HCT116 (cell line): Measurements from ENCODE around the gene TMC1. TPM values are rescaled to one million over a fixed set of nuclear protein-coding genes. Genes with fewer than 3 reads are reported as not detected.

Experiments used
- ATAC-seq: fragments of 200-7000 bp; cut with Tn5 transposase; 2 replicates; pipeline ENCODE4 v1.9.1; 2020; ENCODE audit warnings: mild to moderate bottlenecking, moderate library complexity
- BruUV-seq: library from RNA; stranded (reverse); fragments of 400-500 nt; replicated peaks from 2 replicates; lab custom pipeline; 2021; lab: Mats Ljungman, UMichigan
- CTCF ChIA-PET: fragments of 300-600 bp; sonication (Branson Sonifier 250); formaldehyde crosslinking; loops from one replicate; lab custom pipeline; 2021; ENCODE audit warnings: antibody characterized with exemption; lab: Charles Lee
- POLR2A ChIA-PET: fragments of 300-600, 350-600 bp; sonication (Branson Sonifier 250); formaldehyde crosslinking; loops from one replicate; lab custom pipeline; 2021; ENCODE audit warnings: antibody characterized with exemption; lab: Charles Lee
- RAD21 ChIA-PET, 2 experiments: fragments of 300-600 bp; sonication (Branson Sonifier 250); formaldehyde crosslinking; loops; one replicate each; lab custom pipeline; 2023; ENCODE audit warnings: low total read pairs in 2 of 2; ENCODE audit not compliant: uncharacterized antibody in 2 of 2, unreplicated experiment in 2 of 2, low non-redundant PET in 1 of 2; lab: Charles Lee
- DNase-seq: peaks from one replicate; pipeline ENCODE4 v3.0.0-alpha.2; 2010; ENCODE audit warnings: low read depth, low spot score
- H2AFZ ChIP-seq: fragments of 200-600 bp; shearing (Covaris generic), sonication (generic); 2 replicates; pipeline ENCODE4 v1.6.1; 2017; ENCODE audit warnings: low read depth, mixed run types, mixed read lengths, antibody characterized with exemption, low read length; ENCODE audit not compliant: poor library complexity, severe bottlenecking
- H3K27ac ChIP-seq: 2 replicates; pipeline ENCODE4 v1.5.1; 2012; ENCODE audit warnings: low read depth, low read length
- H3K27me3 ChIP-seq: fragments of 200-600 bp; sonication (generic); 2 replicates; pipeline ENCODE4 v1.6.1; 2016; ENCODE audit warnings: mixed run types, low read length, mixed read lengths; ENCODE audit not compliant: insufficient read depth
- H3K36me3 ChIP-seq, 2 experiments: fragments of 200-500 bp in 1 of 2; fragments of 200-600 bp in 1 of 2; sonication (Bioruptor generic) in 1 of 2; sonication (generic) in 1 of 2; 2 replicates each; pipeline versions ENCODE4 v1.5.1 to v1.6.1; 2014 to 2016; ENCODE audit warnings: low read length in 2 of 2, inconsistent platforms in 1 of 2, mixed read lengths in 1 of 2, mixed run types in 1 of 2; ENCODE audit not compliant: insufficient read depth in 2 of 2, control insufficient read depth in 1 of 2
- H3K4me1 ChIP-seq, 2 experiments: fragments of 200-600 bp in 1 of 2; sonication (generic) in 1 of 2; 2 replicates each; pipeline versions ENCODE4 v1.5.1 to v1.6.1; 2012 to 2017; ENCODE audit warnings: low read length in 2 of 2, inconsistent platforms in 1 of 2, mild to moderate bottlenecking in 1 of 2, mixed read lengths in 1 of 2, mixed run types in 1 of 2, moderate library complexity in 1 of 2; ENCODE audit not compliant: insufficient read depth in 2 of 2, control insufficient read depth in 1 of 2
- H3K4me2 ChIP-seq: fragments of 200-600 bp; sonication (generic); 2 replicates; pipeline ENCODE4 v1.6.1; 2017; ENCODE audit warnings: mixed run types, low read length, mixed read lengths
- H3K4me3 ChIP-seq, 2 experiments: fragments of 200-600 bp in 1 of 2; sonication (generic) in 1 of 2; replicated peaks in 1 of 2; 2 replicates each; pipeline ENCODE4 v1.5.1; 2011 to 2016; ENCODE audit warnings: low read length in 2 of 2, control low read depth in 1 of 2, low read depth in 1 of 2, mild to moderate bottlenecking in 1 of 2, mixed read lengths in 1 of 2, mixed run types in 1 of 2
- H3K79me2 ChIP-seq: fragments of 200-600 bp; sonication (generic); 2 replicates; pipeline ENCODE4 v1.6.1; 2017; ENCODE audit warnings: mild to moderate bottlenecking, mixed run types, low read length, moderate library complexity, mixed read lengths; ENCODE audit not compliant: insufficient read depth
- H3K9ac ChIP-seq: fragments of 200-600 bp; sonication (generic); 2 replicates; pipeline ENCODE4 v1.6.1; 2016; ENCODE audit warnings: low read length, mixed read lengths
- H3K9me2 ChIP-seq: fragments of 200-600 bp; sonication (generic), shearing (Covaris generic); 2 replicates; pipeline ENCODE4 v1.6.1; 2017; ENCODE audit warnings: mixed run types, mild to moderate bottlenecking, moderate library complexity; ENCODE audit not compliant: insufficient read depth
- H3K9me3 ChIP-seq, 2 experiments: fragments of 200-500 bp in 1 of 2; fragments of 200-600 bp in 1 of 2; sonication (Bioruptor generic) in 1 of 2; sonication (generic) in 1 of 2; 2 replicates each; pipeline ENCODE4 v1.6.1; 2014 to 2017; ENCODE audit warnings: low read length in 2 of 2, mixed read lengths in 2 of 2, inconsistent platforms in 1 of 2, low read depth in 1 of 2, mild to moderate bottlenecking in 1 of 2, mixed run types in 1 of 2, moderate library complexity in 1 of 2; ENCODE audit not compliant: control insufficient read depth in 1 of 2, insufficient read depth in 1 of 2
- H4K20me1 ChIP-seq: fragments of 200-600 bp; sonication (generic), shearing (Covaris generic); 2 replicates; pipeline ENCODE4 v1.6.1; 2017; ENCODE audit warnings: mixed run types, mild to moderate bottlenecking, moderate library complexity; ENCODE audit not compliant: insufficient read depth
- CBX3 ChIP-seq: IDR thresholded peaks from 2 replicates; pipeline ENCODE4 v1.6.1; 2012; ENCODE audit warnings: low read depth
- CEBPB ChIP-seq: IDR thresholded peaks from 2 replicates; pipeline ENCODE4 v1.6.1; 2012; ENCODE audit warnings: low read depth
- EGR1 ChIP-seq: IDR thresholded peaks from 2 replicates; pipeline ENCODE4 v1.6.1; 2012; ENCODE audit warnings: low read depth
- ELF1 ChIP-seq: IDR thresholded peaks from 2 replicates; pipeline ENCODE4 v1.6.1; 2012; ENCODE audit warnings: low read depth, borderline replicate concordance
- EZH2 ChIP-seq: fragments of 200-600 bp; sonication (generic); IDR thresholded peaks from 2 replicates; pipeline ENCODE4 v1.6.1; 2017; ENCODE audit warnings: antibody characterized with exemption, mixed run types
- FOSL1 ChIP-seq: IDR thresholded peaks from 2 replicates; pipeline ENCODE4 v1.6.1; 2012; ENCODE audit warnings: low read depth
- JUND ChIP-seq: IDR thresholded peaks from 2 replicates; pipeline ENCODE4 v1.6.1; 2012
- MAX ChIP-seq: IDR thresholded peaks from 2 replicates; pipeline ENCODE4 v1.6.1; 2012
- POLR2A ChIP-seq: IDR thresholded peaks from 2 replicates; pipeline ENCODE4 v1.7.0; 2011; ENCODE audit warnings: borderline replicate concordance; ENCODE audit not compliant: insufficient read depth, insufficient read length; ENCODE audit errors: extremely low read depth
- POLR2AphosphoS5 ChIP-seq: IDR thresholded peaks from 2 replicates; pipeline ENCODE4 v1.6.1; 2011; ENCODE audit warnings: mild to moderate bottlenecking, low read depth, low read length, moderate library complexity
- RAD21 ChIP-seq: IDR thresholded peaks from 2 replicates; pipeline ENCODE4 v1.6.1; 2012; ENCODE audit warnings: low read depth, mild to moderate bottlenecking
- REST ChIP-seq: IDR thresholded peaks from 2 replicates; pipeline ENCODE4 v1.6.1; 2012; ENCODE audit warnings: low read depth
- SIN3A ChIP-seq: IDR thresholded peaks from 2 replicates; pipeline ENCODE4 v1.6.1; 2012; ENCODE audit warnings: low read depth
- SP1 ChIP-seq: IDR thresholded peaks from 2 replicates; pipeline ENCODE4 v1.6.1; 2012; ENCODE audit warnings: low read depth
- SRF ChIP-seq: IDR thresholded peaks from 2 replicates; pipeline ENCODE4 v1.6.1; 2012; ENCODE audit warnings: low read depth
- TCF7L2 ChIP-seq: IDR thresholded peaks from 2 replicates; pipeline ENCODE4 v1.7.0; 2011; ENCODE audit warnings: borderline replicate concordance, inconsistent platforms; ENCODE audit not compliant: insufficient read depth, insufficient read length; ENCODE audit errors: extremely low read depth
- ZBTB33 ChIP-seq: IDR thresholded peaks from 2 replicates; pipeline ENCODE4 v1.6.1; 2011; ENCODE audit warnings: mild to moderate bottlenecking, low read length, moderate library complexity; ENCODE audit not compliant: insufficient replicate concordance; ENCODE audit errors: extremely low read depth
- ZNF274 ChIP-seq: fragments of 200-500 bp; sonication (Bioruptor generic); IDR thresholded peaks from 2 replicates; pipeline ENCODE4 v1.6.1; 2014; ENCODE audit warnings: mild to moderate bottlenecking, low read depth, low read length, inconsistent platforms
- intact Hi-C: fragments of 100-400 bp; cut with micrococcal nuclease; formaldehyde crosslinking; loops from 2 replicates; pipeline ENCODE4 v1.10.0; 2022
- total RNA-seq: library from RNA; stranded (reverse); gene quantifications from one replicate; pipeline ENCODE4 v1.2.1, GENCODE V29; 2021; ENCODE audit not compliant: unreplicated experiment

Gene TMC1
- total RNA-seq, 1 experiment from 2014 or later = 0.57 TPM

- TF ChIP-seq REST (no peak), ELF1 (no peak), ZNF274 (no peak)
These were observed 302.6 kb downstream of the TMC1 start (continued) for GRCh38 chr9:72823971-72824370.

- Histone ChIP-seq H3K9me2 (no peaks in the 10 kb centered on the region), H3K27ac (no peak overlapping the region), H3K79me2 (no peaks in the 10 kb centered on the region), H3K4me2 (no peak overlapping the region), H3K4me3 (no peak overlapping the region), H3K4me1 (peaks cover 5 to 13% of the 10 kb centered on the region in 2 experiments), H4K20me1 (no peaks in the 10 kb centered on the region), H2AFZ (no peak overlapping the region), H3K27me3 (no peaks in the 10 kb centered on the region), H3K9me3 (no peaks in the 10 kb centered on the region), H3K36me3 (no peaks in the 10 kb centered on the region), H3K9ac (no peak overlapping the region)
- TF ChIP-seq EZH2 = no peak
- no peak for TF ChIP-seq SIN3A
- no peak for TF ChIP-seq RAD21
- TF ChIP-seq CEBPB = no peak
- TF ChIP-seq TCF7L2 = no peak
- no peak for TF ChIP-seq EGR1
- TF ChIP-seq MAX = no peak
- no peak for TF ChIP-seq FOSL1
- TF ChIP-seq POLR2A = no peak
- TF ChIP-seq CBX3 = no peak
- no peak for TF ChIP-seq SP1
- no peak for TF ChIP-seq ZBTB33
- TF ChIP-seq SRF = no peak
- no peak for TF ChIP-seq JUND
- TF ChIP-seq POLR2AphosphoS5 = no peak
- no peak for TF ChIP-seq ZNF274
- intact Hi-C loops = loop anchor here (10.0 kb wide), 1 partner anchor 622 kb away; no protein-coding TSS in a partner anchor
- ChIA-PET CTCF (interaction anchor here (1.2 to 2.3 kb wide), 2 partner anchors 195 to 546 kb away, joined by 3 to 9 read pairs; no protein-coding TSS in a partner anchor), POLR2A (no interaction called here), RAD21 (no interaction called here)
- DNase-seq (no peak), ATAC-seq (no peak)
- BruUV-seq = no TSS peak
These were observed 305.9 kb downstream of the TMC1 start for GRCh38 chr9:72826996-72827949.
